ENCODE measurements around the gene TLR9. TPM values are rescaled to one million over a fixed set of nuclear protein-coding genes. Genes with fewer than 3 reads are reported as not detected.

TLR9 gene
- total RNA-seq, 1 donor from 2014 or later, result not detected

DNA sequence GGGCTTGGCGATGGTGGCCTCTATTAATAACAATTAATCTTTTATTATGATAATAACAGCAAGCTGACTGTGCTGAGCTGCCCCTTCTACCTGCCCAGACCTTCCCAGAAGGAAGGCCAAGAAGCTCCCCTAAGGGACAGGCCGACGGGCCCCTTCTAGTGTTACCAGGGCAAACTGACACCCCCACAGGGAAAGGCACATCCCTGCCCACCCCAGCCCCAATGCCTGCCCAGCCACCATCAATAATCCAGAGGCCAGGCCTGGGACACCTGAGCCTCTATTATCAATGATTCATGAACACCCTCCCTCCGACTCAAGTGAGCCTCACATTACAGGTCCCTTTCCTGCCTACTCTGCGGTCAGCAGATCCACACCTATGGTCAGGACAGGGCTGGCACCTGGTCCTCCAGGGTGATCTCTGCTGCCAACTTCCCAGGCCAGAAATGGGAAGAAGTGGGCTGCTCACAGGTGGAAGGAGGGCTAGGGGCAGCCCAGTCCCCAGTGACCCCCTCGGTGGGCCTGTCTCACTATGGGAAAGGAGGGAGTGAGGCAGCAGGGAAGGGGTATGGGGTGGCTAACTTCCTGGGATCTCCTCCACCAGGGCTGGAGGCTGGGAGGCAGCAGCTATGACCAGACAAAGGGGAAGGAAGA is 11.7 kb upstream of the TLR9 start:
- Histone ChIP-seq H3K4me1 (peaks cover 76% of the 10 kb centered on the region), H3K4me3 (peak overlapping the region; percentile 96 to 98), H3K9me3 (no peaks in the 10 kb centered on the region), H3K27me3 (no peaks in the 10 kb centered on the region), H3K27ac (peak overlapping the region; percentile 98), H3K36me3 (peaks cover 0 to 15% of the 10 kb centered on the region in 2 donors)
- no peak for TF ChIP-seq CTCF (IDR thresholded peaks at IDR 0.05)
- TF ChIP-seq POLR2AphosphoS5 (IDR thresholded peaks at IDR 0.05; ENCODE audit: insufficient read depth in 1 of 2, low read depth in 1 of 2), result no peak
- TF ChIP-seq POLR2A (IDR thresholded peaks at IDR 0.05), result no peak
- intact Hi-C loops (cut with DNase I), result loop anchor here (5.0 kb wide), 1 partner anchor 50 kb away; the partner anchor contains the start of gene GLYCTK
- DNase-seq (ENCODE audit: extremely low spot score in 2 of 2), result no peak

DNA sequence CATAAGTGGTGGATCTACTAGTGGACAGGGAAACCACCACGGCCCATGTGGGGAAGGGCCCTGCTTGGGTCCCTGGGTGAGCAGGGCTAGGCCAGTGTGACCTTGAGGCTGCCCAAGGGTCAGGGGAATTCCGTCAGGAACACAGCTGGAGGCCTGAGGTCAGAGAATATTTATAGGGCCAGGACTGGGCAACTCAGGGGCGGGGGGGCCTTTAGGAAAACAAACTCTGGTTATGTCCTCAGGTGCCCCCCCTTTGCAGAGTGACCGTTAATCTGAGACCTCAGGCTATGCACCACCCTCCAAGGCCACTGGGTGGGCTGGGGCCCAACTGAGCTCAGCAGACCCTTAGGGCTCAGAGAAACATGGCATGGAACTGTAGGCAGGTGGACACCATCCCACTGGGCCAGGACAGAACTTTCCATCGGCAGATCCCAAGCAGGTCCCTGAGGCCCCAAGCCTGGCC is 11.0 kb upstream of the TLR9 start:
- H3K4me1 ChIP-seq, result peaks cover 82% of the 10 kb centered on the region
- DNase-seq (ENCODE audit: extremely low spot score in 2 of 2), result no peak
- intact Hi-C loops (cut with DNase I), result loop anchor here (5.0 kb wide), 1 partner anchor 51 kb away; the partner anchor contains the start of gene GLYCTK
- peaks cover 0 to 22% of the 10 kb centered on the region in 2 donors for H3K36me3 ChIP-seq
- no peak overlapping the region for H3K4me3 ChIP-seq
- no peaks in the 10 kb centered on the region for H3K9me3 ChIP-seq
- peak overlapping the region; percentile 98 for H3K27ac ChIP-seq
- no peaks in the 10 kb centered on the region for H3K27me3 ChIP-seq
- TF ChIP-seq CTCF (IDR thresholded peaks at IDR 0.05) (no peak), POLR2A (IDR thresholded peaks at IDR 0.05) (no peak), POLR2AphosphoS5 (IDR thresholded peaks at IDR 0.05; ENCODE audit: insufficient read depth in 1 of 2, low read depth in 1 of 2) (no peak)

DNA sequence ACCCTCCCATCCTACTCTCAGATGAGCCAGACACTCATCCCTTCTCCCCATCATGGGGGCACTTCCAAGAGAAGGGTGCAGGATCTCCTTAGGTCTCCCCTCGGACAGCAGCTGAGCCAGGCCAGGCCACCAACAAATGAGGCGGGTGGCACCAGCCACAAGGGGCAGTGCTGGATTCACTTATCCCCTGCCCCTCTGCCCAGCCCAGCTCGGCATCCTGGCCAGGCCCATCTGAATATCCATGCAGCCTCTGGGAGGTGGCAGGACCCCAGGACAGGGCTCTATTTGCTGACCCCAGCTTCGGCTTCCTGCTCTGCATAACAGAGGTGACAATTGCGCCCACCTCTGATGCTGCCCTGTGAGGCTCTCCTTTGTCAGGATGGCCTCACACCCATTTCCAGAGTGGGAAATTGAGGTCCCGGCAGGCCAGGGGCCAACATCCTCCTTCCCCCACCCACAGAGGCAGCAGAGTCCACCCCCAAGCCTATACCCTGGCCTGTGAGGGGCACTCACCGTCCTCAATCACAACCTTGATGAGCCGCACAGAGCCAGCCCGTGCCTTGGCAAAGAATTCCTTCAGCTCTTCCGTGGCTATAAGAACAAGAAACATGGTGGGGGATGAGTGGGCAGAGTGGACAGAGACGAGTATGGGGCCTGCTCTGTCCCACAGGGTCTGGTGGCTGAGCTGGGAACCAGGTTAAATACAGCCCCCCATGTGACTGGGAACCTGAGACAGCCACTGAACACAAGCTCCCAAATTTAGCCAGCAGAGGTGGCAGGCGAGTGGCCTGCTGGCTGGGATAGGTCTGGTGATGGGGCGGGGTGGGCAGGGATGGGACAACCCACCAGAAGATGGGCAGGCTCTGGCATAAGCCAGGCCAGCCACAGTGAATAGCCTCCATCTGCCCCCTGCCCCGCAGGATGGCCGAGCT is 9.3 kb upstream of the TLR9 start:
- H3K4me3 ChIP-seq, result no peak overlapping the region
- peaks cover 71% of the 10 kb centered on the region for H3K4me1 ChIP-seq
- no peak for DNase-seq (ENCODE audit: extremely low spot score in 2 of 2)
- intact Hi-C loops (cut with DNase I), result loop anchor here (5.0 kb wide), 2 partner anchors 53 to 108 kb away; partner anchors contain the start of gene GLYCTK
- H3K27me3 ChIP-seq, result no peaks in the 10 kb centered on the region
- H3K27ac ChIP-seq, result no peak overlapping the region
- TF ChIP-seq POLR2A (IDR thresholded peaks at IDR 0.05), result no peak
- no peak for TF ChIP-seq POLR2AphosphoS5 (IDR thresholded peaks at IDR 0.05; ENCODE audit: insufficient read depth in 1 of 2, low read depth in 1 of 2)
- TF ChIP-seq CTCF (IDR thresholded peaks at IDR 0.05), result no peak
- no peaks in the 10 kb centered on the region for H3K9me3 ChIP-seq
- H3K36me3 ChIP-seq, result peaks cover 0 to 39% of the 10 kb centered on the region in 2 donors

DNA sequence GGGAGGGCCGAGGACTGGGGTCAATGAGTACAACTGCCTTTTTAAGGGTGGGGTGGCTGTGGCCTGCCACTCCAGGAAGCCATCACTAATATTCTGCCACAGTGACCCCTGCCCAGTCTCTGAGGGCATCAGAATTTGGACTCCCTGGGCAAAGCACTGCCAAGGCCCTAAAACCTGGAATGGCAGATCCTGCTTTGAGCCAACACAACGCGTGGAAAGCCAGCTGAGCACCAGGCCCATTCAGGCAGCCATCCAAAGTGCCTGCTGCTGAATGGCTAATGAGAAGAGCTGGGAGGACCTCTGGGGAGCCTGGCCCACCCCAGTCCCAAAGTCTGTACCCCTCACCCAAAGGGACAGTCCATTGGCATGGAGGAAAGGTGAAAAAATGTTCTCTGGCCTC is 8.5 kb upstream of the TLR9 start:
- H3K36me3 ChIP-seq, result peaks cover 0 to 46% of the 10 kb centered on the region in 2 donors
- H3K4me3 ChIP-seq, result no peak overlapping the region
- intact Hi-C loops (cut with DNase I), result loop anchor here (5.0 kb wide), 1 partner anchor 108 kb away; no protein-coding TSS in a partner anchor
- TF ChIP-seq POLR2AphosphoS5 (IDR thresholded peaks at IDR 0.05; ENCODE audit: insufficient read depth in 1 of 2, low read depth in 1 of 2) (no peak), POLR2A (IDR thresholded peaks at IDR 0.05) (no peak), CTCF (IDR thresholded peaks at IDR 0.05) (no peak)
- DNase-seq (ENCODE audit: extremely low spot score in 2 of 2), result no peak
- no peaks in the 10 kb centered on the region for H3K9me3 ChIP-seq
- no peaks in the 10 kb centered on the region for H3K27me3 ChIP-seq
- H3K27ac ChIP-seq, result no peak overlapping the region
- peaks cover 67% of the 10 kb centered on the region for H3K4me1 ChIP-seq

All from vagina (tissue), 2 donors.